Posterior cingulate gyrus (tissue), 11 donors: Measurements from ENCODE around the gene ZNF598.

Experiments used
- DNase-seq, 10 donors: peaks; one replicate each; pipeline versions ENCODE4 v3.0.0 to v3.0.0-alpha.2; 2020 to 2021; ENCODE audit warnings: mixed read lengths in 3 of 10
- intact Hi-C: fragments of 100-400 bp; cut with DNase I; formaldehyde crosslinking; loops from one replicate; pipeline ENCODE4 v1.15.1; 2023

The ZNF598 gene

GRCh38 chr16:1993731-1994131 is 15.9 kb downstream of the ZNF598 start:
- peak in 1 of 10 donors; percentile 72 for DNase-seq
- intact Hi-C loops: no loop called here

GRCh38 chr16:1992704-1993317 is 16.8 kb downstream of the ZNF598 start:
- peak in 1 of 10 donors; percentile 84 for DNase-seq
- intact Hi-C loops: no loop called here

- peak; percentile 73 to 98 (median 86) for DNase-seq
- intact Hi-C loops: no loop called here
These were observed 17.5 kb downstream of the ZNF598 start for GRCh38 chr16:1991948-1992703.

- intact Hi-C loops: no loop called here
- DNase-seq: no peak
These were observed 18.1 kb downstream of the ZNF598 start for GRCh38 chr16:1991588-1991947.

GRCh38 chr16:1991135-1991551 is 18.5 kb downstream of the ZNF598 start:
- DNase-seq: peak in 2 of 10 donors; percentile 42 to 80
- intact Hi-C loops: no loop called here

- intact Hi-C loops: no loop called here
These were observed 19.1 kb downstream of the ZNF598 start for GRCh38 chr16:1990351-1991134.

GRCh38 chr16:1990101-1990350 is 19.6 kb downstream of the ZNF598 start:
- intact Hi-C loops: no loop called here
- no peak for DNase-seq

More at GRCh38 chr16:1990351-1991134, 19.1 kb downstream of the ZNF598 start:
- peak in 2 of 10 donors; percentile 30 to 86 for DNase-seq

GRCh38 chr16:1989209-1990100 is 20.2 kb downstream of the ZNF598 start, which contains the start of gene SYNGR3:
TSS of gene SYNGR3 (plus strand) at chr16:1989970. CDS start at chr16:1990103, 133 bp downstream.
- DNase-seq: peak in 1 of 10 donors; percentile 88
- intact Hi-C loops: no loop called here

GRCh38 chr16:1987198-1987597 is 22.4 kb downstream of the ZNF598 start:
- no peak for DNase-seq
- intact Hi-C loops: no loop called here

GRCh38 chr16:1985466-1986150 is 24.0 kb downstream of the ZNF598 start:
- intact Hi-C loops: no loop called here
- no peak for DNase-seq

- no peak for DNase-seq
- intact Hi-C loops: no loop called here
These were observed 25.0 kb downstream of the ZNF598 start for GRCh38 chr16:1984347-1985225.

- intact Hi-C loops: no loop called here
- peak; percentile 74 to 98 (median 84) for DNase-seq
These were observed 25.9 kb downstream of the ZNF598 start, which contains the start of gene GFER for GRCh38 chr16:1983544-1984346. TSS of gene GFER (plus strand) at chr16:1984193. CDS start at chr16:1984219, 26 bp downstream.

GRCh38 chr16:1982991-1983543 is 26.6 kb downstream of the ZNF598 start:
- no peak for DNase-seq
- intact Hi-C loops: no loop called here

GRCh38 chr16:1982013-1982433 is 27.6 kb downstream of the ZNF598 start:
- intact Hi-C loops: no loop called here
- DNase-seq: peak in 2 of 10 donors; percentile 30 to 52

GRCh38 chr16:1981398-1981836 is 28.2 kb downstream of the ZNF598 start, which contains the start of gene NOXO1:
TSS of gene NOXO1 (minus strand) at chr16:1981469. CDS start at chr16:1981179, 290 bp downstream.
- intact Hi-C loops: no loop called here
- no peak for DNase-seq

- no peak for DNase-seq
- intact Hi-C loops: no loop called here
These were observed 28.9 kb downstream of the ZNF598 start for GRCh38 chr16:1980770-1981087.

- no peak for DNase-seq
These were observed 29.4 kb downstream of the ZNF598 start for GRCh38 chr16:1980030-1980769.

More at GRCh38 chr16:1980030-1980769, 29.4 kb downstream of the ZNF598 start:
- intact Hi-C loops: no loop called here
